Panc1 (cell line): ENCODE data around the gene AOC2. TPM values are rescaled to one million over a fixed set of nuclear protein-coding genes. Genes with fewer than 3 reads are reported as not detected.
"Not testable (repeated sequence)": the region's sequence is repeated elsewhere in the genome, so short reads cannot be mapped to it uniquely, and the experiment has no call there.

Experiments
- ATAC-seq: fragments of 200-7000 bp; cut with Tn5 transposase; 2 replicates; pipeline ENCODE4 v1.9.1; 2020; ENCODE audit warnings: mild to moderate bottlenecking, moderate library complexity
- BruUV-seq: library from RNA; stranded (reverse); fragments of 400-500 nt; replicated peaks from 2 replicates; lab custom pipeline; 2021; lab: Mats Ljungman, UMichigan
- CTCF ChIA-PET: fragments of 300-600 bp; sonication (Branson Sonifier 250); formaldehyde crosslinking; loops from one replicate; lab custom pipeline; 2022; ENCODE audit warnings: antibody characterized with exemption; lab: Charles Lee
- POLR2A ChIA-PET: fragments of 300-600 bp; sonication (Branson Sonifier 250); formaldehyde crosslinking; loops from one replicate; lab custom pipeline; 2022; ENCODE audit warnings: antibody characterized with exemption; lab: Charles Lee
- DNase-seq: peaks from one replicate; pipeline ENCODE4 v3.0.0-alpha.2; 2010; ENCODE audit warnings: low read depth, low spot score
- H3K27ac ChIP-seq: 2 replicates; pipeline ENCODE4 v1.5.1; 2011; ENCODE audit warnings: mild to moderate bottlenecking, low read length, inconsistent platforms
- H3K27me3 ChIP-seq: fragments of 200-500 bp; sonication (Bioruptor generic); 2 replicates; pipeline ENCODE4 v1.6.0; 2014; ENCODE audit warnings: low read length, inconsistent platforms; ENCODE audit not compliant: control insufficient read depth, insufficient read depth
- H3K36me3 ChIP-seq: fragments of 200-500 bp; sonication (Bioruptor generic); 2 replicates; pipeline ENCODE4 v1.5.1; 2014; ENCODE audit warnings: inconsistent platforms, mild to moderate bottlenecking, low read length, moderate library complexity; ENCODE audit not compliant: control insufficient read depth, insufficient read depth
- H3K4me1 ChIP-seq: 2 replicates; pipeline ENCODE4 v1.5.1; 2011; ENCODE audit warnings: inconsistent platforms, mild to moderate bottlenecking, low read length, moderate library complexity; ENCODE audit not compliant: control insufficient read depth, insufficient read depth
- H3K4me3 ChIP-seq, 2 experiments: 2 replicates each; pipeline ENCODE4 v1.5.1; 2011 to 2012; ENCODE audit warnings: low read depth in 2 of 2, low read length in 2 of 2, mild to moderate bottlenecking in 2 of 2, inconsistent platforms in 1 of 2, moderate library complexity in 1 of 2
- H3K9me3 ChIP-seq: fragments of 200-500 bp; sonication (Bioruptor generic); 2 replicates; pipeline ENCODE4 v1.5.1; 2014; ENCODE audit warnings: low read depth, mild to moderate bottlenecking, inconsistent platforms, low read length, moderate library complexity; ENCODE audit not compliant: control insufficient read depth, insufficient read depth
- CTCF ChIP-seq: fragments of 450-650 bp; IDR thresholded peaks from 2 replicates; pipeline ENCODE4 v1.5.1; 2017; ENCODE audit warnings: mild to moderate bottlenecking
- POLR2AphosphoS5 ChIP-seq: IDR thresholded peaks from 2 replicates; pipeline ENCODE4 v1.6.1; 2012; ENCODE audit warnings: mild to moderate bottlenecking, low read depth, low read length, moderate library complexity
- REST ChIP-seq, 2 experiments: IDR thresholded peaks; 2 replicates each; pipeline ENCODE4 v1.6.1; 2011 to 2012; ENCODE audit warnings: low read depth in 2 of 2, control low read depth in 1 of 2, low read length in 1 of 2, mild to moderate bottlenecking in 1 of 2, moderate library complexity in 1 of 2; ENCODE audit not compliant: insufficient read depth in 1 of 2
- SIN3A ChIP-seq: IDR thresholded peaks from 2 replicates; pipeline ENCODE4 v1.6.1; 2012; ENCODE audit warnings: low read depth, mild to moderate bottlenecking, low read length, moderate library complexity, borderline replicate concordance; ENCODE audit not compliant: insufficient read depth
- TCF7L2 ChIP-seq: IDR thresholded peaks from 2 replicates; pipeline ENCODE4 v1.6.1; 2011; ENCODE audit warnings: mild to moderate bottlenecking, low read depth, low read length, inconsistent platforms
- in situ Hi-C: cut with HindIII; loops from 2 replicates; pipeline ENCODE4 v1.10.0; 2016; ENCODE audit warnings: low sequenced_read_pairs, low pct_unique_long_range_greater_than_20kb
- intact Hi-C: fragments of 100-400 bp; cut with micrococcal nuclease; formaldehyde crosslinking; loops from one replicate; pipeline ENCODE4 v1.10.0; 2022; ENCODE audit not compliant: unreplicated experiment
- microRNA-seq: library from miRNA; unstranded; fragments of <30 nt; microRNA quantifications from one replicate; pipeline ENCODE4 v1.1.0, GENCODE V29; 2020; ENCODE audit not compliant: unreplicated experiment
- total RNA-seq: library from RNA; stranded (reverse); gene quantifications from one replicate; pipeline ENCODE4 v1.2.1, GENCODE V29; 2021; ENCODE audit not compliant: unreplicated experiment

AOC2 gene
- total RNA-seq, 1 experiment from 2014 or later = 0.85 TPM

- no peaks in the 10 kb centered on the region for H3K9me3 ChIP-seq
- DNase-seq (no peak), ATAC-seq (no peak)
- CTCF ChIA-PET = no interaction called here
- H3K4me3 ChIP-seq = no peak overlapping the region
- TF ChIP-seq POLR2AphosphoS5 (no peak), CTCF (no peak), SIN3A (no peak), REST (IDR thresholded peaks at IDR 0.05; ENCODE audit: insufficient read depth in 1 of 2, low read depth in 2 of 2, low read length in 1 of 2) (no peak), TCF7L2 (no peak)
- H3K4me1 ChIP-seq = no peaks in the 10 kb centered on the region
- no peaks in the 10 kb centered on the region for H3K36me3 ChIP-seq
- no peak overlapping the region for H3K27ac ChIP-seq
- BruUV-seq = no TSS peak
- in situ Hi-C loops (no loop called here), intact Hi-C loops (no loop called here)
- no peaks in the 10 kb centered on the region for H3K27me3 ChIP-seq
- POLR2A ChIA-PET = no interaction called here
Measured at GRCh38 chr17:42898147-42898811, 53.9 kb downstream of the AOC2 start.

GRCh38 chr17:42899981-42900380, 55.6 kb downstream of the AOC2 start:
- H3K27me3 ChIP-seq, in situ Hi-C loops, H3K36me3 ChIP-seq, BruUV-seq, DNase-seq, H3K4me1 ChIP-seq, POLR2A ChIA-PET, intact Hi-C loops, H3K4me3 ChIP-seq, H3K9me3 ChIP-seq, ATAC-seq, H3K27ac ChIP-seq, CTCF ChIA-PET: not testable (repeated sequence)

Small RNA genes lying within 50 kb of the gene (microRNA-seq; reads per million reads assigned to microRNA genes)
- gene MIR6781 = 0.95 reads per million

Other genes starting within 250 kb of the AOC2 start
- 42.3 TPM for gene RETREG3, start 235.2 kb upstream of the AOC2 start, total RNA-seq
- gene TUBG1, start 234.9 kb upstream of the AOC2 start, total RNA-seq = 99.8 TPM
- 25.5 TPM for gene TUBG2, start 185.3 kb upstream of the AOC2 start, total RNA-seq
- 32.2 TPM for gene PLEKHH3, start 167.6 kb upstream of the AOC2 start, total RNA-seq
- 1.9 TPM for gene CCR10, start 162.7 kb upstream of the AOC2 start, total RNA-seq
- 20.4 TPM for gene CNTNAP1, start 162.0 kb upstream of the AOC2 start, total RNA-seq
- 17.7 TPM for gene EZH1, start 99.5 kb upstream of the AOC2 start, total RNA-seq
- gene RAMP2, start 83.4 kb upstream of the AOC2 start, total RNA-seq = 1.1 TPM
- 37.7 TPM for gene VPS25, start 71.1 kb upstream of the AOC2 start, total RNA-seq
- 3.5 TPM for gene WNK4, start 64.0 kb upstream of the AOC2 start, total RNA-seq
- gene COA3, start 45.9 kb upstream of the AOC2 start, total RNA-seq = 48.8 TPM
- gene CNTD1, start 45.7 kb upstream of the AOC2 start, total RNA-seq = 0.13 TPM
- 61.8 TPM for gene BECN1, start 20.3 kb upstream of the AOC2 start, total RNA-seq
- gene PSME3, start 11.2 kb upstream of the AOC2 start, total RNA-seq = 110 TPM
- gene AOC3, start 6.6 kb downstream of the AOC2 start, total RNA-seq = 0.21 TPM
- 0.08 TPM for gene G6PC1, start 56.2 kb downstream of the AOC2 start, total RNA-seq
- 23.5 TPM for gene AARSD1, start 119.9 kb downstream of the AOC2 start, total RNA-seq
- gene PTGES3L, start 135.5 kb downstream of the AOC2 start, total RNA-seq = 0.74 TPM
- gene RUNDC1, start 136.0 kb downstream of the AOC2 start, total RNA-seq = 11.2 TPM
- 513 TPM for gene RPL27, start 153.8 kb downstream of the AOC2 start, total RNA-seq
- gene IFI35, start 162.2 kb downstream of the AOC2 start, total RNA-seq = 42.6 TPM
- gene VAT1, start 177.8 kb downstream of the AOC2 start, total RNA-seq = 169 TPM
- 0.59 TPM for gene RND2, start 180.7 kb downstream of the AOC2 start, total RNA-seq